Stimulated activated naive CD4-positive, alpha-beta T cell (primary cell): Measurements from ENCODE around the gene PCNX2.
"Not testable (repeated sequence)": the region's sequence is repeated elsewhere in the genome, so short reads cannot be mapped to it uniquely, and the experiment has no call there.

Experiments used
- DNase-seq, 6 experiments: peaks; one replicate each; lab custom pipeline; 2025; lab: John Stamatoyannopoulos, UW

Gene PCNX2

GRCh38 chr1:233102341-233102740 lies 193.2 kb downstream of the PCNX2 start:
- no peak for DNase-seq

GRCh38 chr1:233097959-233098580 lies 197.5 kb downstream of the PCNX2 start:
- no peak for DNase-seq

- no peak for DNase-seq
These were observed 198.0 kb downstream of the PCNX2 start for GRCh38 chr1:233097546-233097945.

GRCh38 chr1:233094691-233095090 lies 200.8 kb downstream of the PCNX2 start:
- DNase-seq, result no peak

GRCh38 chr1:233094269-233094668 lies 201.3 kb downstream of the PCNX2 start:
- DNase-seq, result no peak

- no peak for DNase-seq
These were observed 204.6 kb downstream of the PCNX2 start for GRCh38 chr1:233090746-233091494.

GRCh38 chr1:233089251-233089650 lies 206.3 kb downstream of the PCNX2 start:
- DNase-seq, result no peak

- no peak for DNase-seq
These were observed 206.9 kb downstream of the PCNX2 start for GRCh38 chr1:233088613-233089012.

GRCh38 chr1:233086961-233087881 lies 208.3 kb downstream of the PCNX2 start:
- DNase-seq, result no peak

- DNase-seq, result no peak
These were observed 210.0 kb downstream of the PCNX2 start for GRCh38 chr1:233085566-233085965.

GRCh38 chr1:233082778-233083550 lies 212.6 kb downstream of the PCNX2 start:
- DNase-seq, result no peak

- DNase-seq, result no peak
These were observed 213.8 kb downstream of the PCNX2 start for GRCh38 chr1:233081735-233082134.

- DNase-seq, result not testable (repeated sequence)
These were observed 214.7 kb downstream of the PCNX2 start for GRCh38 chr1:233080827-233081226.

- no peak for DNase-seq
These were observed 215.2 kb downstream of the PCNX2 start for GRCh38 chr1:233080286-233080685.

- no peak for DNase-seq
These were observed 216.0 kb downstream of the PCNX2 start for GRCh38 chr1:233079574-233079973.

GRCh38 chr1:233078396-233078795 lies 217.1 kb downstream of the PCNX2 start:
- no peak for DNase-seq

GRCh38 chr1:233075915-233076295 lies 219.6 kb downstream of the PCNX2 start:
- no peak for DNase-seq

GRCh38 chr1:233066087-233066486 lies 229.4 kb downstream of the PCNX2 start:
- no peak for DNase-seq

GRCh38 chr1:233065685-233066084 lies 229.8 kb downstream of the PCNX2 start:
- DNase-seq, result no peak

GRCh38 chr1:233064988-233065387 lies 230.5 kb downstream of the PCNX2 start:
- DNase-seq, result no peak

- no peak for DNase-seq
These were observed 232.1 kb downstream of the PCNX2 start for GRCh38 chr1:233063462-233063861.

- no peak for DNase-seq
These were observed 234.3 kb downstream of the PCNX2 start for GRCh38 chr1:233061265-233061664.
